Suprapubic skin (tissue), 4 donors: Measurements from ENCODE around the gene C2CD4C.

Experiments used
- EP300 ChIP-seq: sonication (generic); formaldehyde crosslinking; IDR thresholded peaks from one replicate; pipeline ENCODE4 v1.6.1; 2017; ENCODE audit warnings: antibody characterized with exemption
- POLR2A ChIP-seq, 2 donors: fragments of 450-650 bp; IDR thresholded peaks; one replicate each; pipeline ENCODE4 v1.6.1; 2017; ENCODE audit warnings: antibody characterized with exemption in 2 of 2, mild to moderate bottlenecking in 2 of 2, moderate library complexity in 2 of 2
- POLR2AphosphoS5 ChIP-seq, 3 donors: sonication (generic); formaldehyde crosslinking; IDR thresholded peaks; one replicate each; pipeline ENCODE4 v1.6.1; 2017; ENCODE audit warnings: antibody characterized with exemption in 3 of 3
- TF ChIP-seq, protein P1 (sequence below), 2 donors: fragments of 200-600 bp in 1 of 2; fragments of 450-650 bp in 1 of 2; sonication (generic) in 1 of 2; IDR thresholded peaks; one replicate each; pipeline ENCODE4 v1.5.1; 2016 to 2019; ENCODE audit warnings: antibody characterized with exemption in 2 of 2, mild to moderate bottlenecking in 1 of 2, moderate library complexity in 1 of 2

- TF ChIP-seq, protein P1, sequence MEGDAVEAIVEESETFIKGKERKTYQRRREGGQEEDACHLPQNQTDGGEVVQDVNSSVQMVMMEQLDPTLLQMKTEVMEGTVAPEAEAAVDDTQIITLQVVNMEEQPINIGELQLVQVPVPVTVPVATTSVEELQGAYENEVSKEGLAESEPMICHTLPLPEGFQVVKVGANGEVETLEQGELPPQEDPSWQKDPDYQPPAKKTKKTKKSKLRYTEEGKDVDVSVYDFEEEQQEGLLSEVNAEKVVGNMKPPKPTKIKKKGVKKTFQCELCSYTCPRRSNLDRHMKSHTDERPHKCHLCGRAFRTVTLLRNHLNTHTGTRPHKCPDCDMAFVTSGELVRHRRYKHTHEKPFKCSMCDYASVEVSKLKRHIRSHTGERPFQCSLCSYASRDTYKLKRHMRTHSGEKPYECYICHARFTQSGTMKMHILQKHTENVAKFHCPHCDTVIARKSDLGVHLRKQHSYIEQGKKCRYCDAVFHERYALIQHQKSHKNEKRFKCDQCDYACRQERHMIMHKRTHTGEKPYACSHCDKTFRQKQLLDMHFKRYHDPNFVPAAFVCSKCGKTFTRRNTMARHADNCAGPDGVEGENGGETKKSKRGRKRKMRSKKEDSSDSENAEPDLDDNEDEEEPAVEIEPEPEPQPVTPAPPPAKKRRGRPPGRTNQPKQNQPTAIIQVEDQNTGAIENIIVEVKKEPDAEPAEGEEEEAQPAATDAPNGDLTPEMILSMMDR (IDR thresholded peaks at IDR 0.05), result no peak
- no peak for TF ChIP-seq POLR2AphosphoS5 (IDR thresholded peaks at IDR 0.05)
- no peak for TF ChIP-seq POLR2A (IDR thresholded peaks at IDR 0.05)
- no peak for TF ChIP-seq EP300
These were observed 13.5 kb downstream of the C2CD4C start for GRCh38 chr19:395467-395866.
